Mesenchymal stem cell (in vitro differentiated cells and primary cell): ENCODE results near the gene KRTAP10-8.
"Not testable (repeated sequence)": the region's sequence is repeated elsewhere in the genome, so short reads cannot be mapped to it uniquely, and the experiment has no call there.

Source experiments
- DNase-seq: peaks from one replicate; pipeline ENCODE4 v3.0.0-alpha.2; 2013
- H2AFZ ChIP-seq: one replicate; pipeline ENCODE4 v1.6.1; 2013; ENCODE audit warnings: low read depth, mild to moderate bottlenecking, control low read depth, inconsistent platforms, low read length, moderate library complexity
- H2AK5ac ChIP-seq: 2 replicates; pipeline ENCODE4 v1.6.1; 2013; ENCODE audit warnings: low read length, moderate library complexity, mild to moderate bottlenecking, inconsistent platforms; ENCODE audit not compliant: severe bottlenecking
- H2BK120ac ChIP-seq: one replicate; pipeline ENCODE4 v1.6.1; 2013; ENCODE audit warnings: low read depth, mild to moderate bottlenecking, inconsistent platforms, low read length, moderate library complexity
- H2BK12ac ChIP-seq, 2 experiments: one replicate each; pipeline ENCODE4 v1.6.1; 2013; ENCODE audit warnings: inconsistent platforms in 2 of 2, low read length in 2 of 2, mild to moderate bottlenecking in 2 of 2, moderate library complexity in 2 of 2, control low read depth in 1 of 2
- H2BK15ac ChIP-seq: one replicate; pipeline ENCODE4 v1.6.1; 2013; ENCODE audit warnings: mild to moderate bottlenecking, low read depth, inconsistent platforms; ENCODE audit not compliant: poor library complexity, severe bottlenecking
- H2BK5ac ChIP-seq: 2 replicates; pipeline ENCODE4 v1.6.1; 2013; ENCODE audit warnings: low read depth, mild to moderate bottlenecking, low read length, control low read depth, inconsistent platforms; ENCODE audit not compliant: poor library complexity, severe bottlenecking
- H3K14ac ChIP-seq, 2 experiments: one replicate each; pipeline ENCODE4 v1.6.1; 2013; ENCODE audit warnings: inconsistent platforms in 2 of 2, low read length in 2 of 2, control low read depth in 1 of 2, mild to moderate bottlenecking in 1 of 2, moderate library complexity in 1 of 2
- H3K18ac ChIP-seq, 2 experiments: one replicate each; pipeline ENCODE4 v1.6.1; 2013; ENCODE audit warnings: inconsistent platforms in 2 of 2, low read length in 2 of 2, control low read depth in 1 of 2, low read depth in 1 of 2, mild to moderate bottlenecking in 1 of 2
- H3K23ac ChIP-seq, 2 experiments: one replicate each; pipeline ENCODE4 v1.6.1; 2013; ENCODE audit warnings: inconsistent platforms in 2 of 2, low read length in 2 of 2, mild to moderate bottlenecking in 2 of 2, moderate library complexity in 2 of 2, control low read depth in 1 of 2
- H3K27ac ChIP-seq: 2 replicates; pipeline ENCODE4 v1.5.1; 2013; ENCODE audit warnings: mild to moderate bottlenecking, moderate library complexity, low read length, control low read depth, inconsistent platforms; ENCODE audit not compliant: poor library complexity, severe bottlenecking
- H3K27me3 ChIP-seq, 2 experiments: 2 replicates each; pipeline versions ENCODE4 v1.6.1 to v1.7.0; 2013; ENCODE audit warnings: low read length in 2 of 2, mild to moderate bottlenecking in 2 of 2, moderate library complexity in 2 of 2, control low read depth in 1 of 2, inconsistent platforms in 1 of 2; ENCODE audit not compliant: control insufficient read depth in 1 of 2, insufficient read depth in 1 of 2
- H3K36me3 ChIP-seq, 2 experiments: 2 replicates each; pipeline versions ENCODE4 v1.6.1 to v1.7.0; 2013; ENCODE audit warnings: low read length in 2 of 2, control low read depth in 1 of 2, inconsistent platforms in 1 of 2, low read depth in 1 of 2, mild to moderate bottlenecking in 1 of 2; ENCODE audit not compliant: insufficient read depth in 2 of 2, control insufficient read depth in 1 of 2
- H3K4ac ChIP-seq, 2 experiments: one replicate each; pipeline ENCODE4 v1.6.1; 2013; ENCODE audit warnings: inconsistent platforms in 2 of 2, low read length in 2 of 2, mild to moderate bottlenecking in 2 of 2, moderate library complexity in 2 of 2, control low read depth in 1 of 2, low read depth in 1 of 2
- H3K4me1 ChIP-seq: 2 replicates; pipeline ENCODE4 v1.6.1; 2013; ENCODE audit warnings: low read depth, low read length, control low read depth; ENCODE audit not compliant: control insufficient read depth, insufficient read depth
- H3K4me2 ChIP-seq: 2 replicates; pipeline ENCODE4 v1.6.1; 2013; ENCODE audit warnings: low read length, mild to moderate bottlenecking, inconsistent platforms; ENCODE audit not compliant: poor library complexity, severe bottlenecking
- H3K4me3 ChIP-seq, 2 experiments: 2 replicates each; pipeline versions ENCODE4 v1.5.1 to v1.7.0; 2013; ENCODE audit warnings: low read length in 2 of 2, mild to moderate bottlenecking in 2 of 2, control low read depth in 1 of 2, low read depth in 1 of 2; ENCODE audit not compliant: insufficient read depth in 1 of 2
- H3K79me1 ChIP-seq: replicated peaks from 2 replicates; pipeline ENCODE4 v1.6.1; 2013; ENCODE audit warnings: mild to moderate bottlenecking, control low read depth, low read length, inconsistent platforms; ENCODE audit not compliant: poor library complexity, severe bottlenecking
- H3K9ac ChIP-seq: 2 replicates; pipeline ENCODE4 v1.7.0; 2013; ENCODE audit warnings: mild to moderate bottlenecking, low read length, moderate library complexity
- H3K9me3 ChIP-seq: 2 replicates; pipeline ENCODE4 v1.7.0; 2013; ENCODE audit warnings: mild to moderate bottlenecking, low read length; ENCODE audit not compliant: control insufficient read depth
- H4K8ac ChIP-seq: one replicate; pipeline ENCODE4 v1.6.1; 2013; ENCODE audit warnings: inconsistent platforms, mild to moderate bottlenecking, low read length, moderate library complexity
- H4K91ac ChIP-seq: one replicate; pipeline ENCODE4 v1.6.1; 2013; ENCODE audit warnings: mild to moderate bottlenecking, low read length, inconsistent platforms
- WGBS: methylation state at CpG from one replicate; pipeline ENCODE4 v1.1.7; 2013; ENCODE audit warnings: mixed read lengths; 5-methylcytosine and 5-hydroxymethylcytosine counted together

The KRTAP10-8 gene

DNA sequence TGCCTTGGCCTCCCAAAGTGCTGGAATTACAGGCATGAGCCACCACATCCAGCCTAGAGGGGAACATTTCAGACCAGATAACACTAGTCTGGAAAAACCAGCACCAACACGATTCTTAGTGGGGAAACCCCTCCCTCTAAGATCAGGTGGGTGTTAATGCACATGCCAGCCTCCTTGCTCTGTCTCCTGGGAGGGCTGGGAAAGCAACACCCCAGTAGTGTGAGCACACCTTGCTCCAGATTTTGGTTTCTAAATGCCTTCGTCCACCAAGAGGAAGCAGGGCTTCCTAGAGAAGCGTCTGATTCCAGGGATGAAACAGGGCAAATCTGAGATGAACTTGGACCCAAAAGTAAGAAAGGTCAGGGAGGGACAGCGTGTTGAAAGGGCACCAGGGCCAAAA, 40.6 kb upstream of the KRTAP10-8 start:
- Histone ChIP-seq H3K4me2 (no peak overlapping the region), H4K8ac (no peak overlapping the region), H3K23ac (no peak overlapping the region), H3K79me1 (no peaks in the 10 kb centered on the region), H3K18ac (no peak overlapping the region), H3K27ac (no peak overlapping the region), H2BK12ac (no peak overlapping the region), H3K14ac (no peak overlapping the region), H3K27me3 (no peaks in the 10 kb centered on the region), H2BK120ac (no peak overlapping the region), H3K9ac (no peak overlapping the region), H3K4me1 (no peaks in the 10 kb centered on the region), H2AK5ac (no peak overlapping the region), H4K91ac (no peak overlapping the region), H3K4ac (no peak overlapping the region), H2BK15ac (no peak overlapping the region), H3K36me3 (no peaks in the 10 kb centered on the region), H2AFZ (no peak overlapping the region), H3K9me3 (peaks cover 25% of the 10 kb centered on the region), H2BK5ac (no peak overlapping the region), H3K4me3 (no peak overlapping the region)
- no peak for DNase-seq
- WGBS: 58% methylated on average over 3 of the region's 4 CpGs

DNA sequence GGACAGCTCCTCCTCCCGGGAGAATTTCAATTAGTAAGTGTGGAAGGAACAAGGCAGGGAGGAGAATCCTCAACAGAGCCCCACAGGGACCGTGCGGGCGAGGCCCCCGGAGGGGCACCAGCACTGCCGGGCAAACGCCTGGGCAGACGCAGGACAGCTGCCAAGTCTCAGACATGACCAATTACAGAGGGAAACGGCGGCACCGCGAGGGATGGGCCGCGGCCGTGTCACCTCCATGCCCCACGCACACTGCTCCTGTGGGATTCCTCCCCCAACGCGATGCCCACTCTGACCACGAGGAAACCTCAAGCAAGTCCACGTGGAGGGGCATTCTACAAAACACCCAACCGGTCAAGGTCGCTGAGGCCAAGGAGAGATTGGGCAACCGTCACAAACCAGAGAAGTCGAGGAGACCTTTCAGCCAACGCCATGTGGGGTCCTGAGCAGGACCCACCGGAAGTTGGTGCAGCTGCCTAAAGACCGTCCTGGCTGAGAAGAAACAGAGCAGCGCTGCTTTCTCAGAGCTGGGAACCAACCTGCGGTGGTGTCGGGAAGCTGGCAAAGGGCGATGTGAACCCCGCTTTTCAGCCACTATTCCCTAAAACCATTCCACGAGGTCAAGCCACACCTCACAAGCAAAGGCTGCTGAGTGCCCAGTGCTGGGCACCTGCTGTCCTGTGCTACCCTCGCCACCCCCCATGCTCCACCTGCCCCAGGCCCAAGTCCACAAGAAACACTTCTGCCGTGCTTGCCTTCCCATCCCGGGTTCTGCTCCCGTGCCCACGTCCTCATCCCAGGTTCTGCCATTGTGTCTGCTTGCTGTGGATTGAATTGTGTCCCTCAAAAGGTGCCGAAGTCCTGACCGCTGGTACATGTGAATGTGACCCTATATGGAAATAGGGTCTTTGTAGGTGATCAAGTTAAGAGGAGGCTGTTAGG, 39.8 kb upstream of the KRTAP10-8 start:
- WGBS: 86% methylated on average over 39 of the region's 40 CpGs
- Histone ChIP-seq H3K27ac (no peak overlapping the region), H3K79me1 (no peaks in the 10 kb centered on the region), H3K4ac (no peak overlapping the region), H3K9ac (no peak overlapping the region), H2BK5ac (no peak overlapping the region), H3K18ac (no peak overlapping the region), H4K91ac (no peak overlapping the region), H3K23ac (no peak overlapping the region), H3K4me2 (no peak overlapping the region), H2AFZ (no peak overlapping the region), H2BK120ac (no peak overlapping the region), H2BK12ac (no peak overlapping the region), H3K4me1 (no peaks in the 10 kb centered on the region), H3K9me3 (peaks cover 25% of the 10 kb centered on the region), H3K27me3 (no peaks in the 10 kb centered on the region), H2AK5ac (no peak overlapping the region), H3K4me3 (no peak overlapping the region), H3K14ac (no peak overlapping the region), H3K36me3 (no peaks in the 10 kb centered on the region), H4K8ac (no peak overlapping the region), H2BK15ac (no peak overlapping the region)
- DNase-seq: no peak

DNA sequence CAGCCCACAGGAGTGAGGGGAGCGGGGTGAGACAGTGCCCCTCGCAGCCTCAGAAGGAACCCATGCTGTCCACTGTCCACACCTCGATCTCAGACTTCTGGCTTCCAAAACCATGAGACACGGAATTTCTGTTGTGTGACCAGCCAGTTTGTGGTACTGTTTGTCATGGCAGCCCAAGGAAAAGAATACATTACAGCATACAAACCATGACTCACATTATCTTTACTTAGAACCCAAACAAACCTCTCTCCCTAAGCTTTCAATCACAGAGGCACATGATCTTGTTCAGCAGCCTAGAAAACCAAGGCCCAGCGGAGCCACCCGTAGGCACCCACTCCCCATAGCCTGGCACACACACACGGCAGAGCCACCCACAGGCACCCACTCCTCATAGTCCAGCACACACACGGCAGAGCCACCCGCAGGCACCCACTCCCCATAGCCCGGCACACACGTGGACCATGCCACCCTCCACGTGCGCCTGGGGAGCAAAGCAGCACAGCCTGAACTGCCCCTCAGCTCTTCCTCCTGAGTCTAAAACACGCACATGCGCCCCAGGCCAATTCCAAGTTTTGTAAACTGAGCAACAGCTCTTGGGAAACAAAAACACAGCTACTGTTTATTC, 38.8 kb upstream of the KRTAP10-8 start:
- Histone ChIP-seq H2AK5ac (no peak overlapping the region), H2BK5ac (no peak overlapping the region), H3K23ac (no peak overlapping the region), H3K36me3 (no peaks in the 10 kb centered on the region), H3K4me1 (no peaks in the 10 kb centered on the region), H3K27ac (no peak overlapping the region), H2AFZ (no peak overlapping the region), H3K9me3 (peaks cover 31% of the 10 kb centered on the region), H3K4ac (no peak overlapping the region), H3K14ac (no peak overlapping the region), H2BK12ac (no peak overlapping the region), H2BK15ac (no peak overlapping the region), H3K18ac (no peak overlapping the region), H3K27me3 (no peaks in the 10 kb centered on the region), H4K8ac (no peak overlapping the region), H3K9ac (no peak overlapping the region), H2BK120ac (no peak overlapping the region), H3K79me1 (no peaks in the 10 kb centered on the region), H3K4me2 (no peak overlapping the region), H4K91ac (no peak overlapping the region), H3K4me3 (peak overlapping the region in 1 of 2 experiments; percentile 22)
- WGBS: 86% methylated on average over 15 of the region's 15 CpGs
- peak; percentile 0 for DNase-seq

DNA sequence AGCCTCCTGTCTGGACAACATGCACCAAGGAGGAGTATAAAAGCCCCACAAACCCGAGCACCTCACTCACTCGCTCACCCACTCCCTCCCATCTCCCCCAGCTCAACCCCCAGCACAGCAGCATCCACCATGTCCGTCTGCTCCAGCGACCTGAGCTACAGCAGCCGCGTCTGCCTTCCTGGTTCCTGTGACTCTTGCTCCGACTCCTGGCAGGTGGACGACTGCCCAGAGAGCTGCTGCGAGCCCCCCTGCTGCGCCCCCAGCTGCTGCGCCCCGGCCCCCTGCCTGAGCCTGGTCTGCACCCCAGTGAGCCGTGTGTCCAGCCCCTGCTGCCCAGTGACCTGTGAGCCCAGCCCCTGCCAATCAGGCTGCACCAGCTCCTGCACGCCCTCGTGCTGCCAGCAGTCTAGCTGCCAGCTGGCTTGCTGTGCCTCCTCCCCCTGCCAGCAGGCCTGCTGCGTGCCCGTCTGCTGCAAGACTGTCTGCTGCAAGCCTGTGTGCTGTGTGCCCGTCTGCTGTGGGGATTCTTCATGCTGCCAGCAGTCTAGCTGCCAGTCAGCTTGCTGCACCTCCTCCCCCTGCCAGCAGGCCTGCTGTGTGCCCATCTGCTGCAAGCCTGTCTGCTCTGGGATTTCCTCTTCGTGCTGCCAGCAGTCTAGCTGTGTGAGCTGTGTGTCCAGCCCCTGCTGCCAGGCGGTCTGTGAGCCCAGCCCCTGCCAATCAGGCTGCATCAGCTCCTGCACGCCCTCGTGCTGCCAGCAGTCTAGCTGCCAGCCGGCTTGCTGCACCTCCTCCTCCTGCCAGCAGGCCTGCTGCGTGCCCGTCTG, 38.0 kb upstream of the KRTAP10-8 start, which contains the start of gene KRTAP10-4:
TSS of gene KRTAP10-4 (plus strand) at position 100 of the 827 bp plus-strand sequence. CDS start at position 130, 30 bp downstream.
- not testable (repeated sequence) for H2BK12ac ChIP-seq, H4K8ac ChIP-seq, H3K4me2 ChIP-seq, H3K27ac ChIP-seq, H2BK120ac ChIP-seq, H2BK15ac ChIP-seq, H4K91ac ChIP-seq, H3K27me3 ChIP-seq, H3K14ac ChIP-seq, DNase-seq, H2AK5ac ChIP-seq, H3K18ac ChIP-seq, H3K79me1 ChIP-seq, H3K4me1 ChIP-seq, H2BK5ac ChIP-seq, H3K9ac ChIP-seq, H3K4ac ChIP-seq, H3K36me3 ChIP-seq, H2AFZ ChIP-seq, H3K23ac ChIP-seq
- Histone ChIP-seq H3K4me3 (peak within 1 kb of the TSS in 1 of 2 experiments; percentile 22), H3K9me3 (peaks cover 37% of the 10 kb centered on the region)
- 83% methylated on average over 19 of the region's 25 CpGs for WGBS
